Psoas muscle (tissue), 8 donors: Measurements from ENCODE around the gene RNF14. TPM values are rescaled to one million over a fixed set of nuclear protein-coding genes. Genes with fewer than 3 reads are reported as not detected.
A peak's percentile ranks its signal among the peaks of the same experiment; 100 is the strongest.

Experiments
- ATAC-seq, 4 donors: fragments of 200-7000 bp; cut with Tn5 transposase; one replicate each; pipeline ENCODE4 v1.9.1; 2020; ENCODE audit warnings: moderate library complexity in 3 of 4, mild to moderate bottlenecking in 2 of 4
- DNase-seq, 2 donors: peaks; one replicate each; pipeline ENCODE4 v3.0.0-alpha.2; 2020
- H3K27ac ChIP-seq: fragments of 200-600 bp; one replicate; pipeline ENCODE4 v1.8.0; 2022
- H3K27me3 ChIP-seq, 3 donors: fragments of 200-600 bp in 1 of 3; one replicate each; pipeline versions ENCODE4 v1.6.1 to v1.8.0; 2013 to 2022; ENCODE audit warnings: low read length in 2 of 3, mild to moderate bottlenecking in 2 of 3, moderate library complexity in 1 of 3; ENCODE audit not compliant: insufficient read depth in 3 of 3
- H3K36me3 ChIP-seq, 2 donors: fragments of 200-600 bp in 1 of 2; one replicate each; pipeline versions ENCODE4 v1.6.1 to v1.8.0; 2013 to 2022; ENCODE audit warnings: low read depth in 1 of 2, mild to moderate bottlenecking in 1 of 2, moderate library complexity in 1 of 2; ENCODE audit not compliant: insufficient read depth in 1 of 2
- H3K4me1 ChIP-seq: fragments of 200-600 bp; one replicate; pipeline ENCODE4 v1.8.0; 2022
- H3K4me3 ChIP-seq: fragments of 200-600 bp; one replicate; pipeline ENCODE4 v1.8.0; 2022; ENCODE audit warnings: mild to moderate bottlenecking
- H3K9me3 ChIP-seq: fragments of 200-600 bp; one replicate; pipeline ENCODE4 v1.8.0; 2022
- CTCF ChIP-seq: fragments of 200-600 bp; IDR thresholded peaks from one replicate; pipeline ENCODE4 v1.8.0; 2022; ENCODE audit warnings: antibody characterized with exemption
- WGBS, 3 donors: extraction: QIAGEN DNeasy Blood & Tissue Kit; methylation state at CpG; one replicate each; pipeline versions ENCODE4 v1.1.6 to v1.1.7; 2013; 5-methylcytosine and 5-hydroxymethylcytosine counted together
- intact Hi-C, 2 donors: fragments of 100-400 bp; cut with DNase I; formaldehyde crosslinking; loops; one replicate each; pipeline versions ENCODE4 v1.11.0 to v1.14.2; 2022
- polyA plus RNA-seq, 3 donors: library from polyadenylated mRNA; stranded (reverse); fragments of 200-250 nt; gene quantifications; one replicate each; pipeline ENCODE4 v1.2.3, GENCODE V29; 2013
- total RNA-seq, 4 donors: library from RNA; stranded (reverse); fragmentation: NEBNext Ultra II Directional in 2 of 4; extraction: Animal tissue kit (Norgen Biotek cat#: 25700) in 2 of 4; gene quantifications; one replicate each; pipeline versions ENCODE4 v1.2.1 to v1.2.4, GENCODE V29; 2021 to 2023
- donor health status: healthy with polysubstance abuse.
- donor health status: DM: no; HTN: no; CAD: no; lungs with moderate emphysema.
- donor health status: Bipolar disorder and iron deficiency.
- donor health status: healthy.
- donor health status: DM: yes; HTN: yes; CAD: no.
- donor health status: DM: no; HTN: no; CAD: no.
- donor health status: DM: no; HTN: no; CAD: no.
- donor health status: DM: yes; HTN: yes; CAD: no.

The RNF14 gene
- total and polyA plus RNA-seq, 7 donors, result 44.1 to 137 (median 77.9) TPM

- intact Hi-C loops, result loop anchor here (1.0 to 5.0 kb wide), 3 partner anchors 83 to 268 kb away; partner anchors contain the start of gene PCDH1 (in 1 of the 2)
- Histone ChIP-seq H3K36me3 (no peaks in the 10 kb centered on the region), H3K9me3 (no peaks in the 10 kb centered on the region), H3K27me3 (no peaks in the 10 kb centered on the region), H3K27ac (no peak overlapping the region), H3K4me3 (no peak overlapping the region), H3K4me1 (peaks cover 5% of the 10 kb centered on the region)
- ATAC-seq (peak; percentile 86 to 95 (median 87)), DNase-seq (peak; percentile 88 to 93)
- TF ChIP-seq CTCF, result peak; percentile 89
- 27 to 30% (median 28%) methylated on average over 14 of the region's 14 CpGs for WGBS, 3 donors
Measured at GRCh38 chr5:141960449-141961323, 8.2 kb upstream of the RNF14 start.

GRCh38 chr5:141961466-141961865, 7.4 kb upstream of the RNF14 start:
- no peak for TF ChIP-seq CTCF
- Histone ChIP-seq H3K27me3 (no peaks in the 10 kb centered on the region), H3K9me3 (no peaks in the 10 kb centered on the region), H3K27ac (no peak overlapping the region), H3K4me3 (no peak overlapping the region), H3K4me1 (peaks cover 5% of the 10 kb centered on the region), H3K36me3 (no peaks in the 10 kb centered on the region)
- 83 to 88% (median 84%) methylated on average over 3 of the region's 3 CpGs for WGBS, 3 donors
- ATAC-seq (no peak), DNase-seq (no peak)
- intact Hi-C loops, result loop anchor here (2.0 to 5.0 kb wide), 2 partner anchors 84 to 269 kb away; partner anchors contain the start of gene PCDH1 (in 1 of the 2)

- WGBS, 3 donors, result 28 to 35% (median 33%) methylated on average over 3 of the region's 3 CpGs
- H3K27ac ChIP-seq, result no peak overlapping the region
- H3K9me3 ChIP-seq, result no peaks in the 10 kb centered on the region
- TF ChIP-seq CTCF, result no peak
- no peaks in the 10 kb centered on the region for H3K36me3 ChIP-seq
- no peak overlapping the region for H3K4me3 ChIP-seq
- intact Hi-C loops, result loop anchor here in 1 of 2 donors (5.0 kb wide), 1 partner anchor 86 kb away; the partner anchor contains the start of gene PCDH1
- peaks cover 5% of the 10 kb centered on the region for H3K4me1 ChIP-seq
- no peak for ATAC-seq
- no peaks in the 10 kb centered on the region for H3K27me3 ChIP-seq
- DNase-seq, result no peak
Measured at GRCh38 chr5:141963701-141964100, 5.2 kb upstream of the RNF14 start.

GRCh38 chr5:141965071-141965470, 3.8 kb upstream of the RNF14 start:
- no peak for TF ChIP-seq CTCF

More at GRCh38 chr5:141965071-141965470, 3.8 kb upstream of the RNF14 start:
- Histone ChIP-seq H3K9me3 (no peaks in the 10 kb centered on the region), H3K36me3 (no peaks in the 10 kb centered on the region), H3K4me3 (no peak overlapping the region), H3K27ac (no peak overlapping the region), H3K4me1 (peaks cover 11% of the 10 kb centered on the region), H3K27me3 (no peaks in the 10 kb centered on the region)
- DNase-seq (no peak), ATAC-seq (no peak)
- WGBS, 3 donors, result 32 to 44% (median 41%) methylated on average over 7 of the region's 7 CpGs
- intact Hi-C loops, result no loop called here
